HepG2 (cell line): ENCODE data around the gene CYB5D1. TPM values are rescaled to one million over a fixed set of nuclear protein-coding genes. Genes with fewer than 3 reads are reported as not detected.

Experiments used
- ATAC-seq: fragments of 200-7000 bp; cut with Tn5 transposase; 3 replicates; pipeline ENCODE4 v1.9.1; 2020; ENCODE audit warnings: mild to moderate bottlenecking, moderate library complexity
- BruUV-seq: library from RNA; stranded (reverse); fragments of 400-500 nt; replicated peaks from 2 replicates; lab custom pipeline; 2021; lab: Mats Ljungman, UMichigan
- CTCF ChIA-PET: fragments of 300-600 bp; formaldehyde crosslinking; extraction: SDS; loops from one replicate; lab custom pipeline; 2021; ENCODE audit warnings: low total read pairs, inconsistent platforms, low intra/inter-chr PET ratio; lab: Yijun Ruan, JAX
- POLR2A ChIA-PET: fragments of 350-600 bp; sonication (Branson Sonifier 250); formaldehyde crosslinking; loops from one replicate; lab custom pipeline; 2020; ENCODE audit warnings: antibody characterized with exemption, inconsistent platforms; lab: Yijun Ruan, JAX
- DNase-seq: peaks from one replicate; pipeline ENCODE4 v3.0.0-alpha.2; 2015; ENCODE audit warnings: low spot score
- FAIRE-seq: peaks from 3 replicates; lab custom pipeline; 2011; peaks lifted over from hg19 to GRCh38; lab: Jason Lieb, UNC
- H2AFZ ChIP-seq: one replicate; pipeline ENCODE4 v1.6.1; 2011; ENCODE audit warnings: low read length, inconsistent platforms
- H3K27ac ChIP-seq: fragments of 300-600 bp; 3 replicates; pipeline ENCODE4 v1.8.0; 2011; ENCODE audit warnings: mixed run types, mild to moderate bottlenecking, mixed read lengths, low read length, inconsistent platforms; ENCODE audit not compliant: insufficient read depth; ENCODE audit errors: extremely low read length
- H3K27me3 ChIP-seq, 2 experiments: fragments of 200-600 bp in 1 of 2; 2 replicates in 1 of 2; 3 replicates in 1 of 2; pipeline versions ENCODE4 v1.6.0 to v1.8.0; 2011; ENCODE audit warnings: low read length in 2 of 2, mild to moderate bottlenecking in 2 of 2, moderate library complexity in 2 of 2, inconsistent platforms in 1 of 2; ENCODE audit not compliant: insufficient read depth in 2 of 2, control insufficient read depth in 1 of 2
- H3K36me3 ChIP-seq, 2 experiments: fragments of 200-600 bp in 1 of 2; replicated peaks in 1 of 2; 2 replicates in 1 of 2; 3 replicates in 1 of 2; pipeline versions ENCODE4 v1.5.1 to v1.8.0; 2011; ENCODE audit warnings: low read length in 2 of 2, inconsistent platforms in 1 of 2; ENCODE audit not compliant: insufficient read depth in 2 of 2, control insufficient read depth in 1 of 2
- H3K4me1 ChIP-seq: 2 replicates; pipeline ENCODE4 v1.5.1; 2012; ENCODE audit warnings: low read length, inconsistent platforms; ENCODE audit not compliant: insufficient read depth
- H3K4me2 ChIP-seq: 2 replicates; pipeline ENCODE4 v1.6.0; 2011; ENCODE audit warnings: low read depth, low read length, inconsistent platforms
- H3K4me3 ChIP-seq, 3 experiments: fragments of 200-600 bp in 1 of 3; sonication (generic), shearing (Covaris generic) in 1 of 3; replicated peaks in 1 of 3; 2 replicates each; pipeline ENCODE4 v1.5.1; 2011 to 2016; ENCODE audit warnings: low read length in 3 of 3, inconsistent platforms in 2 of 3, low read depth in 2 of 3, mild to moderate bottlenecking in 2 of 3, control low read depth in 1 of 3, mixed read lengths in 1 of 3; ENCODE audit not compliant: insufficient read depth in 1 of 3
- H3K79me2 ChIP-seq: one replicate; pipeline ENCODE4 v1.6.1; 2011; ENCODE audit warnings: low read length, inconsistent platforms; ENCODE audit not compliant: insufficient read depth
- H3K9ac ChIP-seq: 2 replicates; pipeline ENCODE4 v1.6.0; 2011; ENCODE audit warnings: mild to moderate bottlenecking, low read depth, low read length, inconsistent platforms; ENCODE audit not compliant: insufficient read depth
- H3K9me3 ChIP-seq: 2 replicates; pipeline ENCODE4 v1.5.1; 2012; ENCODE audit warnings: mild to moderate bottlenecking, low read length
- H4K20me1 ChIP-seq: 2 replicates; pipeline ENCODE4 v1.6.0; 2011; ENCODE audit warnings: inconsistent platforms, mild to moderate bottlenecking, low read length, moderate library complexity; ENCODE audit not compliant: insufficient read depth
- HNF4A ChIP-seq: sonication (generic); formaldehyde crosslinking; IDR thresholded peaks from 2 replicates; pipeline ENCODE4 v1.4.0; 2020; ENCODE audit warnings: missing genetic modification reagents
- NFYC ChIP-seq: IDR thresholded peaks from 2 replicates; pipeline ENCODE4 v1.6.1; 2016; ENCODE audit warnings: missing genetic modification reagents, missing compliant biosample characterization
- NR2C2 ChIP-seq: sonication (generic); formaldehyde crosslinking; IDR thresholded peaks from 2 replicates; pipeline ENCODE4 v1.4.0; 2020; ENCODE audit warnings: missing genetic modification reagents, mild to moderate bottlenecking, moderate library complexity, borderline replicate concordance
- PRMT3 ChIP-seq: sonication (generic); formaldehyde crosslinking; IDR thresholded peaks from 2 replicates; pipeline ENCODE4 v1.8.1; 2022; ENCODE audit warnings: low read depth, mild to moderate bottlenecking, moderate library complexity, missing genetic modification reagents, borderline replicate concordance
- RBFOX2 ChIP-seq: fragments of 200-400 bp; formaldehyde crosslinking; IDR thresholded peaks from 2 replicates; pipeline ENCODE4 v1.6.1; 2017; ENCODE audit warnings: low read depth, mild to moderate bottlenecking, low read length
- RXRB ChIP-seq: IDR thresholded peaks from 2 replicates; pipeline ENCODE4 v1.6.1; 2016; ENCODE audit warnings: borderline replicate concordance, missing genetic modification reagents, missing compliant biosample characterization
- SYNCRIP ChIP-seq: fragments of 200-400 bp; formaldehyde crosslinking; IDR thresholded peaks from 2 replicates; pipeline ENCODE4 v1.6.1; 2018; ENCODE audit warnings: mild to moderate bottlenecking, low read depth, low read length; ENCODE audit not compliant: insufficient read depth
- TRAFD1 ChIP-seq: sonication (generic); formaldehyde crosslinking; IDR thresholded peaks from 2 replicates; pipeline ENCODE4 v1.5.1; 2020; ENCODE audit warnings: missing genetic modification reagents, mild to moderate bottlenecking, borderline replicate concordance
- WGBS: methylation state at CpG from one replicate; pipeline ENCODE4 v1.1.6; 2017; ENCODE audit warnings: low lambda C conversion rate; 5-methylcytosine and 5-hydroxymethylcytosine counted together
- in situ Hi-C: cut with HindIII; loops from 2 replicates; pipeline ENCODE4 v1.10.0; 2017; ENCODE audit warnings: low pct_unique_long_range_greater_than_20kb; ENCODE audit not compliant: extremely low pct_ligation_motif_present
- intact Hi-C: fragments of 100-400 bp; cut with micrococcal nuclease; formaldehyde crosslinking; loops from one replicate; pipeline ENCODE4 v1.10.0; 2022; ENCODE audit not compliant: unreplicated experiment
- polyA plus RNA-seq, 8 experiments: library from polyadenylated mRNA; depleted of rRNA in 3 of 8; stranded (reverse) in 7 of 8; unstranded in 1 of 8; fragments of >200 nt; fragmentation: Illumina TruSeq in 4 of 8; extraction: Trizol in 4 of 8; gene quantifications; 2 replicates each; pipeline versions ENCODE4 v1.2.1 to v1.2.3, GENCODE V29; 2011 to 2016; ENCODE audit warnings: low read depth in 4 of 8, missing spikeins in 1 of 8, mixed read lengths in 1 of 8; ENCODE audit not compliant: insufficient read depth in 1 of 8
- total RNA-seq, 5 experiments: library from RNA; depleted of rRNA; stranded (reverse); fragments of >200 nt; fragmentation: Illumina TruSeq; extraction: Trizol; gene quantifications; 2 replicates each; pipeline ENCODE4 v1.2.3, GENCODE V29; 2016; ENCODE audit warnings: low read depth in 1 of 5

The CYB5D1 gene
- total and polyA plus RNA-seq, 2 of the 13 experiments (the other 11 are each of a cell fraction or from before 2014, with no cell fraction given): 8.9 to 17.0 TPM

DNA sequence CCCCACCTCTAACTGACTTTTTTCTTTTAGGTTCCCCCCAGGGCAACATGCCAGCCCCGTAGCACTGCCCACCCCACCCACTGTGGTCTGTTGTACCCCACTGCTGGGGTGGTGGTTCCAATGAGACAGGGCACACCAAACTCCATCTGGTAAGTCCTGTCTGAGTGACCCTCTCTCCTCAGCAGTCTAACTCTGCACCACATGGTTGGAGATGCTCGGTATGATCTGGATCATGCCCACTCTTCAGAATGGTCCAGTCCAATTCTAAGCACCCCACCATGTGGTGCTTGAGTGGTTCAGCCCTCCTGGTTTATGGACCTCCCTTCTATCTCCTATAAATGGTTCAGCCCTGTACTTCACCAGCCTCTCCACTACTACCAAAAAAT is 17.9 kb upstream of the CYB5D1 start (continued):
- TF ChIP-seq RBFOX2 (0 out of 2 replicates have a peak, but pooled peaks have one; percentile 44), SYNCRIP (no peak), HNF4A (CRISPR knock-in tag) (no peak)
- TF ChIP-seq, all 625 proteins: peak for 3

DNA sequence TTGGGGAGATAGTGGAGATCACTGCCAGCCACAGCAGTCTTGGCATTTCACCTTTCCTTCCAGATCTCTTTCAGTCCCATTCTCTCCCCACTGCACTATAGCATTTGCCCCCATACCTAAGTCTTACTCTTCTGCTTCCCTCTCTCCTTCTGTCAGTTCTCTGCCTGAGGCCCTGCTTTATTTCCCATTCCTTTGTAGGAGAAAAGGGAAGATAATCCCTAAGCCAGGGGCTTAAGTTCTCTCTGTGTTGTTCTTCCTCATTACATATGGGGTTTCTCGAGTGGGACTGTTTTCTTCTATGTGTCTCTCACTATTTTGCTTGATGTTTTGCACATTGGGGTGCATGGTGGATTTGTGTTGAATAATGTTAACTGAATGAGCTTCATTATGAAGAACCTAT is 17.4 kb upstream of the CYB5D1 start:
- Histone ChIP-seq H2AFZ (no peak overlapping the region), H4K20me1 (peaks cover 23% of the 10 kb centered on the region), H3K27ac (peak overlapping the region; percentile 7), H3K9me3 (no peaks in the 10 kb centered on the region), H3K4me3 (peak overlapping the region in 1 of 3 experiments; percentile 83; a peak in 1 of 6 replicates), H3K4me1 (peaks cover 47% of the 10 kb centered on the region), H3K79me2 (peaks cover 58% of the 10 kb centered on the region), H3K36me3 (peaks cover 3 to 6% of the 10 kb centered on the region in 2 experiments; a peak in 3 of 5 replicates), H3K4me2 (peak overlapping the region; percentile 96), H3K27me3 (peaks cover 0 to 3% of the 10 kb centered on the region in 2 experiments; a peak in 1 of 5 replicates), H3K9ac (peak overlapping the region; percentile 96; the same call in 1 of the 2 replicates)
- no TSS peak for BruUV-seq
- WGBS: 70% methylated on average over 1 of the region's 1 CpG
- intact Hi-C loops (loop anchor here (5.0 kb wide), 1 partner anchor 202 kb away; no protein-coding TSS in a partner anchor), in situ Hi-C loops (loop anchor here (10.0 kb wide), 1 partner anchor 266 kb away; the partner anchor contains the start of gene CD68)
- no peak for FAIRE-seq
- ATAC-seq: no peak
- CTCF ChIA-PET: no interaction called here
- TF ChIP-seq TRAFD1 (CRISPR knock-in tag): no peak
- no peak for TF ChIP-seq PRMT3 (CRISPR knock-in tag)
- no peak for TF ChIP-seq NFYC
- no peak for TF ChIP-seq RXRB (CRISPR knock-in tag)
- TF ChIP-seq NR2C2 (CRISPR knock-in tag): no peak
- POLR2A ChIA-PET: interaction anchor here (6.4 kb wide), 1 partner anchor 16 kb away, joined by 95 read pairs; the partner anchor contains the start of genes CYB5D1, NAA38 and TMEM88
- no peak for DNase-seq
